GM12891 (cell line): ENCODE measurements around the gene DDX21.
"Not testable (repeated sequence)": the region's sequence is repeated elsewhere in the genome, so short reads cannot be mapped to it uniquely, and the experiment has no call there.

ENCODE experiments used
- PAX5 ChIP-seq: IDR thresholded peaks from 2 replicates; pipeline ENCODE4 v1.6.1; 2011; ENCODE audit warnings: low read length, moderate library complexity, mild to moderate bottlenecking; ENCODE audit not compliant: insufficient read depth, severe bottlenecking
- POLR2A ChIP-seq: IDR thresholded peaks from 2 replicates; pipeline ENCODE4 v1.6.1; 2011; ENCODE audit warnings: low read depth, low read length, control low read depth
- POLR2AphosphoS5 ChIP-seq: IDR thresholded peaks from 2 replicates; pipeline ENCODE4 v1.6.1; 2011; ENCODE audit warnings: low read depth, low read length, control low read depth
- POU2F2 ChIP-seq: IDR thresholded peaks from 2 replicates; pipeline ENCODE4 v1.6.1; 2011; ENCODE audit warnings: low read depth, mild to moderate bottlenecking, control low read depth, low read length, moderate library complexity

GRCh38 chr10:68929888-68930287 is 26.1 kb upstream of the DDX21 start:
- not testable (repeated sequence) for TF ChIP-seq POLR2A, POLR2AphosphoS5, PAX5, POU2F2
